TTC549 (cell line): ENCODE data around the gene SLITRK1.

Experiments used
- FAIRE-seq: peaks from 2 replicates; lab custom pipeline; 2012; peaks lifted over from hg19 to GRCh38; lab: Jason Lieb, UNC

SLITRK1 gene

DNA sequence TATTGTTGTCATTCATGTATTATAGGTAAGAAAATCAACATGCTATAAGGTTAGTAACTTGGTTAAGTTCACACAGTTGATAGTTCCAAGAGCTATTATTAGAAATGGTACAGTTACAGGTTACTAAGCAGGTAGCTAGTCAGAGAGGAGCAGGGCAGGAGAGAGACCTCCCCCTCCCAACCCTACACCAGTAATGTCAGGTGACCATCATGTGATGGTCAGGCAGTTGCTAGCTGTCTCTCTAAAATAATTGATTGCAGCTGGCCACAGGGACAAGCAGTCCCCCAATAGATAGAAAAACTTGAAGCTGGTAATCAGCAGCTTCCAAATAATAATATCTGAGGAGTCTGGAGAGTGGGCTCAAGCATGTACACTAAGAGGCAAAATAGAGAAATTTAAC is 14.6 kb downstream of the SLITRK1 start:
- no peak for FAIRE-seq

DNA sequence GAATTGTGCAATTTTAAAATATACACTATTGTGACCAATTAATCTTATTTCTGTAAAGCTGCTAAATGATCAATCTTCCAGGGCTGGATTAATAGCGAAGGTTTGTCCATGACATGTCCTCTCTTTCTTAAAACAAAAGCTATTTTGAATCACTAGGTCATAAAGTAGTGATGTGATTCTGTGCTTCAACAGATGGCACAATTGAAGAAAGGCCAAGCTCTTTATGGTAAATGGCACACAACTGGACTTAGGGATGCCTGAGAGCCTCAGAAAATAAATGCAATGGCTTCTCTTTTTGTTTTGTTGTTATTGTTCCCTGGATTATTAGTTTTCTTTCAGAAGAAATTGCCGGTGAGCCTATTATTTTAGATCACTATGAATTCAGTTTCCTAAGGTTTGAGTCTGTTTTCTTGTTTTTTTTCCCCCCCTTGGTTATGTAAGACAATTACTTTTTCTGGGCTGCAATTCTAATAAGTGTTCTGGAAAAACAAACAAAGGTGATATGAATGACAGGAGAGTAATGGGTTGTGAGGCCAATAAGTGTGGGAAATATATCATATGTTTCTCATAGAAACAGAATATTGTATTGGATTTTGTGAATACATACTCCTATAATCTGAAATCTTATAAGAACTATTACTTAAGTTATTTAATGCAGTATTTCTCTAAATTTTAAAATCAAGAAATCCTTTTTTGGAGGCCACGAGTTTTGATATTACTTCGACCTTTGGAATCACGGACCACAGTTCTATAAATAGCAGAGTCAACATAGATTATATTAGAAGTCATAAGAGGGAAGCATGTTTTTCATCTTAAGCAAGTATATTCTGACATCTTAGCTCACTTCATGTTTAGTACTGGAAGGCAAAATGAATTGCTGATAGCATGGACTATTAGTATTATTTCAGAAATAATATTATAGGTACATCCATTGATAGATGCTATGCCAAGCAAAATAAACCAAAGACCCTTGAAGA is 16.8 kb downstream of the SLITRK1 start:
- no peak for FAIRE-seq

DNA sequence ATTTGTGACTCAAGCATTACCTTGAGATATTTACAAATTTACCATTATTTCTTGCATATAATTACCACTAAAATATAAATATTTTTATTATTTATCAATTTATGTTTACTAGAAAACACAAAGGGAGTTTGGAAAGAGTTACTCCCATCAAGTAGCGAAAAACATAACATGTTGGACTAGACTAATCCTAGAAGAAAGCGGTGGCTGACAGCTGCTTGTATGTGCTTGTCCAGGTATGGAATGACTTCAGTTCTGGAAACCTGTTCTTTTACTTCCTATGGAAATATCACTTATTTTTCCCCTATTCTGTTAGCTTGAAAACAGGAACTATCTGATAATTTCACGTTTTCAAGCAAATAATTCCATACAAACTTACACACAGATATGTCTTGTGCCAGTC is 28.5 kb downstream of the SLITRK1 start:
- FAIRE-seq, result no peak

DNA sequence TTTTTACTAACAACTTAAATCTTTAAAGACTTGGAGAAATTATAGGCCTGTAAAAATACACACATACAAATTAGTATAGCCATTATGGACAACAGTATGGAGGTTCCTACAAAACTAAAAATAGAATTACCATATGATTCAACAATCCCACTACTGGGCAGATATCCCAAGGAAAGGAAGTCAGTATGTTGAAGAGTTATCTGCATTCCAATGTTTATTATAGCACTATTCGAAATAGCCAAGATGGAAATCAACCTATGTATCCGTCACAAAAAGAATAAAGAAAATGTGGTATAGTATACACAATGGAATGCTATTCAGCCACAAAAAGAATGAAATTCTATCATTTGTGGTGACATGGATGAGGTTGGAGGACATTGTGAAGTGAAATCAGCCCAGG is 37.2 kb downstream of the SLITRK1 start:
- no peak for FAIRE-seq

DNA sequence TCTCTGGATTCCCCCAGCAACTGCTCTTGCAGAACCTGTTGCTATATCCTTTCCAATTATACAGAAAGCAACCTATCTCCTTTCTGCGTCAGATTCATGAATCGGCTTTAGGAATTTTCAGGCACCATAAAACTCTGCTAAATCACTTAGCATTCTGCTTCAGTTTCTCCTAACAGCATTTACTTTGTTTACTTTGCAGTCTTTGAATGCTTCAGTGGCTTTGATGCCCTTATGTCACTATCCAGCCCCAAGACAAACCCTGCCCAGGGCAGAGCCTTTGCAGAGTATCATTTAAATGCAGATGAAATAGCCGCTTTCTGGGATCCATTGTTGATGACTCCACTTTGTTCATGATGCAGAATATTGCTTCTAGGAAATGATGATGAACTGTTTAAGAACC is 43.1 kb downstream of the SLITRK1 start:
- FAIRE-seq, result no peak

DNA sequence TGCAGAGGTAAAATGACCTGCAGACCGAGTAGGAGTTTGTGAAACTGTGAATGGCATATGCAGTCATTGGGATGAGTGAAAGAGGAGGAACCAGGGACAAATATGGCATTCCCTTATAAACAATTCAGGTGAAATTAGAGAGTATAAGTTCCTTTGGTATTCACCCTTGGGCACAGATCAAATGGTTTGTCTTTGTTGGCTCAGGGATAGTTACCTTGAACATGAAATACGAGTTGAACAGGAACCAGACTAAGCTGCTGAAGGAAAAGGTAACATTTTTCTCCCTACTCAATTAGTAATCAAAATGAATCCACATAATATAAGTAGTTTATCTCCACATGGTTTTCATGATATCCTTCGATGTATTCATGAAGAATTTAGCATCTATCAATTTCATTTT is 50.5 kb downstream of the SLITRK1 start:
- FAIRE-seq, result no peak

DNA sequence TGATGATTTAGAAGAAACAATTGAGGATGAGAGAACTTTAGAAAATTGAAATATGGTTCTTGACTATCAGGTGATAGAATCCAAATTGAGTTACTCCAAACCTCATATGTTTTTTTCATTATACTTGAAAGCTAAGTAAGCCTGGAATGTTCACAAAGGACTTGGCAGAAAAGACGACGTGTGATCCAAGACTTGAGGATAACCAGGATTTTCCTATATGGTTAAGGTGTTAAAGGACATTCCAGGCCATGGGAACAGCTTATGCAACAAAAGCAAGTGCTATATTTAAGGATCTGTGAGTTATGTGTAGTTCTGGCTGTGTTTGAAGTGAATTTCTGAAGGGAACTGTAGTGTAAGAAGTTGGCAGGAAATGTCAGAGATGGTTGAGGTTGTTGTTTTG is 52.5 kb downstream of the SLITRK1 start:
- no peak for FAIRE-seq

DNA sequence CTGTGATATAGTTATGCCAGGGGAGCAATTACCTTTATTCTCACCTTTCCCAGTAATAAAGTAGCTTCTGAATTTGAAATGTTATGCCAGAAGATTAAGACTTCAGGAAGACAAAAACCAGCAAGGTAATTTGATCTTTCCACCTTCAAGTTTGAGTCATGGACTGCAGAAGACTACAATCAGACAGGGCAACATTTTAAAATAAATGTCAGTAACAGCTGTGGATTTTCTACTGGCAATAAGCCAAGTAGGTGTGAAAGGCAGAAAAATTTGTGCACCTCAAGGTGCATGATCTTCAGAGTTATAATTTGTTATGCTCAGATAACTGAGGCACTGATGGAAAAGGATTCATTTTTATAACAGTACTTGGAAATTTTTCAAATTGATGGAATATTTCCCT is 54.9 kb downstream of the SLITRK1 start:
- FAIRE-seq, result no peak
